Measurements from ENCODE around the gene MALT1.
"Not testable (repeated sequence)": the region's sequence is repeated elsewhere in the genome, so short reads cannot be mapped to it uniquely, and the experiment has no call there.

Gene MALT1

GRCh38 chr18:58754544-58755068 lies 83.3 kb downstream of the MALT1 start:
- FAIRE-seq (no peak), DNase-seq (ENCODE audit: insufficient read length, low spot score) (no peak)
- no peak for TF ChIP-seq POLR2A (IDR thresholded peaks at IDR 0.05; ENCODE audit: low read depth, low read length)

GRCh38 chr18:58755304-58756010 lies 84.2 kb downstream of the MALT1 start:
- TF ChIP-seq POLR2A (IDR thresholded peaks at IDR 0.05; ENCODE audit: low read depth, low read length) = no peak
- FAIRE-seq = no peak

GRCh38 chr18:58756148-58756547 lies 84.9 kb downstream of the MALT1 start:
- FAIRE-seq = no peak
- TF ChIP-seq POLR2A (IDR thresholded peaks at IDR 0.05; ENCODE audit: low read depth, low read length) = no peak

More at GRCh38 chr18:58755304-58756010, 84.2 kb downstream of the MALT1 start:
- no peak for DNase-seq (ENCODE audit: insufficient read length, low spot score)

GRCh38 chr18:58756596-58757240 lies 85.5 kb downstream of the MALT1 start:
- no peak for TF ChIP-seq POLR2A (IDR thresholded peaks at IDR 0.05; ENCODE audit: low read depth, low read length)
- FAIRE-seq (no peak), DNase-seq (ENCODE audit: insufficient read length, low spot score) (no peak)

More at GRCh38 chr18:58756148-58756547, 84.9 kb downstream of the MALT1 start:
- DNase-seq (ENCODE audit: insufficient read length, low spot score) = no peak

- not testable (repeated sequence) for DNase-seq (ENCODE audit: insufficient read length, low spot score); FAIRE-seq
Measured at GRCh38 chr18:58757351-58757750, 86.1 kb downstream of the MALT1 start.

- FAIRE-seq (no peak), DNase-seq (ENCODE audit: insufficient read length, low spot score) (no peak)
- TF ChIP-seq POLR2A (IDR thresholded peaks at IDR 0.05; ENCODE audit: low read depth, low read length) = no peak
Measured at GRCh38 chr18:58758046-58758445, 86.8 kb downstream of the MALT1 start.

GRCh38 chr18:58758606-58759005 lies 87.3 kb downstream of the MALT1 start:
- TF ChIP-seq POLR2A (IDR thresholded peaks at IDR 0.05; ENCODE audit: low read depth, low read length) = no peak
- FAIRE-seq = no peak

GRCh38 chr18:58761241-58761969 lies 90.1 kb downstream of the MALT1 start:
- no peak for TF ChIP-seq POLR2A (IDR thresholded peaks at IDR 0.05; ENCODE audit: low read depth, low read length)

More at GRCh38 chr18:58758606-58759005, 87.3 kb downstream of the MALT1 start:
- no peak for DNase-seq (ENCODE audit: insufficient read length, low spot score)

GRCh38 chr18:58761970-58762780 lies 90.9 kb downstream of the MALT1 start:
- no peak for DNase-seq (ENCODE audit: insufficient read length, low spot score)
- FAIRE-seq = no peak
- TF ChIP-seq POLR2A (IDR thresholded peaks at IDR 0.05; ENCODE audit: low read depth, low read length) = no peak

More at GRCh38 chr18:58761241-58761969, 90.1 kb downstream of the MALT1 start:
- no peak for DNase-seq (ENCODE audit: insufficient read length, low spot score)
- FAIRE-seq = no peak

- TF ChIP-seq POLR2A (IDR thresholded peaks at IDR 0.05; ENCODE audit: low read depth, low read length) = no peak
- FAIRE-seq (no peak), DNase-seq (ENCODE audit: insufficient read length, low spot score) (no peak)
Measured at GRCh38 chr18:58762781-58763171, 91.5 kb downstream of the MALT1 start.

- DNase-seq (ENCODE audit: insufficient read length, low spot score) = no peak
- FAIRE-seq = no peak
- TF ChIP-seq POLR2A (IDR thresholded peaks at IDR 0.05; ENCODE audit: low read depth, low read length) = no peak
Measured at GRCh38 chr18:58766164-58766563, 94.9 kb downstream of the MALT1 start.

- no peak for FAIRE-seq
- no peak for TF ChIP-seq POLR2A (IDR thresholded peaks at IDR 0.05; ENCODE audit: low read depth, low read length)
Measured at GRCh38 chr18:58766946-58767345, 95.7 kb downstream of the MALT1 start.

GRCh38 chr18:58768293-58768974 lies 97.2 kb downstream of the MALT1 start:
- no peak for FAIRE-seq
- TF ChIP-seq POLR2A (IDR thresholded peaks at IDR 0.05; ENCODE audit: low read depth, low read length) = no peak
- DNase-seq (ENCODE audit: insufficient read length, low spot score) = peak; percentile 54

More at GRCh38 chr18:58766946-58767345, 95.7 kb downstream of the MALT1 start:
- no peak for DNase-seq (ENCODE audit: insufficient read length, low spot score)
